Fibroblast of peridontal ligament (primary cell): ENCODE data around the gene PHYKPL.

Experiments
- DNase-seq: peaks from one replicate; pipeline ENCODE4 v3.0.0-alpha.2; 2010; ENCODE audit errors: extremely low read depth

PHYKPL gene

DNA sequence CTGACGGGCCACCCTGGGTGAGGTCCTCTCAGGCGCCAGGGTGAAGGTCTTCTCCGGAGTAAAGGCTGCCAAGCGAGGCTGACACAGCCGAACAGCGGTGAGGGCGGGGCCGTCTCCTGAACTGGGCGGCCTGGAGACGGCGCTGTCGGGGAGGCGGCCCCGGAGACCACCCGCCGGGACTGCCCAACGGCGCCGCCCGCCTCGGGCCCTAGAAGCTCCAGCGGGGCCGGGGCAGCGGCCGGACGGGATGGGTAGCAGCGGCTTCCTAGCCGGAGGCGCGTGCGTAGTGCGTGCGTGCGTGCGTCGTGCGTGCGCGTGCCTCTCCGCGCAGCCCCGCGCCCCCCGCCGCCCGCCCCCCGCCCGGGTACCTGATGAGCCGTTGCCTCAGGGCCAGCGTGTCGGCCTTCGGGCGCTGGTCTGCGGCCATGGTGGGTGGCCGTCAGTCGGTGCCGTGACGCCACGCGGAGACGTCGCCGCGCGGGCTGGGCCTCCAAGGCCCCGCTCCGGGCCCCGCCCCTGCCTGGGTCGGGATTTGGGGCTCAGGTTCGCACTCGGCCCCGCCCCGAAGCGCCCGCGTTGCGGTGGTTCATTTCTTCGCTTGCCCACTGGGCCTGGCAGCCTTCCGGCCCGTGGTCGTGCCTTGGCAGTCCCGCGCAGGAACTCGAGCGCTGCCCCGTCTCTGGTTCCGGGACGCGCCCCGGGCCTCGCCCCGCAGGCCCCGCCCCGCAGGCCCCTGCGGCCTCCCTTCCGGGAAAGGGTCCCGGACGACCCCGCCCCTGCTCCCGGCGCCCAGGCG, at the start of gene PHYKPL:
TSS of gene PHYKPL (minus strand) at position 679 of the 796 bp plus-strand sequence. CDS start at position 427, 252 bp downstream.
- peak; percentile 58 for DNase-seq

DNA sequence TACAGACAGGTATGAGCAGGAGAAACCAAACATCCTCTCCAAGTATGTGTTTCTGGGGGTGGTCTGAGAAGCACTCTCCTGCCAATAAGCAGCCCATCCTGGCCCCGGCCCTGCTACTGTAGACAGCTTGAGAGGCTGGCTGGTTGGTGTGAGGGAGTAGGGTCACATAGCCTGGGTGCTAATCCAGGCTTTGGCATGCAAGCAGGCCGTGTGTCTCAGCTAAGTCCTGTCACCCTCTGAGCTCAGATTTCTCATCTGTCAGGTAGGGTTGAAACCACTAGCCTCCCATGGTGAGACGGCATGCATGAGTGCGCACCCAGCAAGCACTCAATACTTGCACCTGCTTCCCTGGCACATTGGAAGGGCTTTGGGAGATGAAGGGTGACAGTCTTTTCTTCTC, 49.8 kb upstream of the PHYKPL start:
- no peak for DNase-seq

DNA sequence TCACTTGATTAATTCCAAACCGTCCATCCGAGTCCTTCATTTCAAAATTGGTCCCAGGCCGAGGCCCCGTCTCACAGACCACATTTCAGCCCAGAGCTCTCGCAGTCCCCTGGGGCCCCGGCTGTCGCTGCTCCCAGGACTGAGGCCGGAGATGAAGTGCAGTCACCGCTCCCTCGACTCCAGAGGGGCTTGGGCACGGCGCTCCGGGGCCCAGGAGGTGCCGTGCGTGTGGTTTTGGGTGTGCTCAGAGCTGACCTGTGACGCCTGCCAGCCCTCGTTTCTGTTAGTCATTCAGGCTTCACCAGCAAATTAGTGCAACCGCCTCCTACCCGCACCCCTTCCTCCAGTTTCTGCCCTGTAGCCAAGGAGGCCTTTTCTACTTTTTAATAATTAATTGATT, 48.7 kb upstream of the PHYKPL start:
- DNase-seq, result no peak

DNA sequence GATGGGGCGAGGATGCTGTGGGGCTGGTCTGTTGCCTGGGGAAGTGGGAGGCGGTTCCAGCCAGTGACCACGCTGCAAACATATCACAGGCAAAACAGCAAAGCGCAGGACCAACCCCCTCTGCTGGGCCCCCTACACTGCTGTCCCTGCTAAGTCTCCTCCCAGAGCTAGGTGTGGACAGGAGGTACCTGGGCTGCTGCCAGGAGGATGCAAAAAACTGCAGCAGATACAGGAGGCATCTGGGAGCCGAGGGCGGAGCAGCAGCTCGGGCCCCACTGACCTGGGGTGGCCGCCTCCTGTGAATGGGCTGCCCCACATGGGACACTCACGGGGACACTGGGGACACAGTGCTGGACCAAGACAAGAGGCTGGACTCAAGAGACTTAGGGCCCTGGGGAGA, 48.0 kb upstream of the PHYKPL start:
- no peak for DNase-seq

GRCh38 chr5:178279723-178280438, 47.3 kb upstream of the PHYKPL start:
- peak; percentile 37 for DNase-seq

- no peak for DNase-seq
Measured at GRCh38 chr5:178279026-178279722, 46.6 kb upstream of the PHYKPL start.

DNA sequence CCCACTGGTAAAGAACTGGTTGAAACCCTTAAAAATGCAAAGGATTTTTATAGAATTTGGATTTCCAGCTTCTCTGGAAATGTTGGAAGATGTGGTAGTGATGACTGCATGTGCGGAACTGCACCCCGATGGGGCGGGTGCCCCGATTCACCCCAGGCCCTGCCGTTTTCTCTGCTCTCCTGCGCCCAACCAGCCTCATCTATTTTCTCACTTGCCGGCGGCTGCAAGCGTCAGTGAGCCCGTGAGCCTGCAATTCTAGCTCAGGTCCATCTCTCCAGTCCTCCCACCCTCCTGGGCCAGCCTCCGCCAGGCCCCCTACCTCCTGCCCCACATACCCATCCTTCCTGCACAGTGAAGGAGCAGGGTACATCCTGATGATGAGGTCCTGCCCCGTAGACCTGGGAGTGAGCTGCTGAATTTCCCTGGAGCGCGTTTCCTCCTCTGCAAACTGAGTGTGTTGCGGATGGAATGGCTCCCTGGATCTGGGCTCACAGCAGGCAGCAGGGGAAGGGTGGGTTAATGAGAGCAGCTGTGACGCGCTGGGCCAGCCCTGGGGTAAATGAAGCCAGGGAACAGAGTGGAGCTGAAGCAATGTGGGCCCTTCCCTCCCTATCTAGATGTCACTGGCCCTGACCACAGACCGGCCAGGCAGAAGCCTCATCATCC, 45.9 kb upstream of the PHYKPL start:
- no peak for DNase-seq

- no peak for DNase-seq
Measured at GRCh38 chr5:178277866-178278265, 45.3 kb upstream of the PHYKPL start.

DNA sequence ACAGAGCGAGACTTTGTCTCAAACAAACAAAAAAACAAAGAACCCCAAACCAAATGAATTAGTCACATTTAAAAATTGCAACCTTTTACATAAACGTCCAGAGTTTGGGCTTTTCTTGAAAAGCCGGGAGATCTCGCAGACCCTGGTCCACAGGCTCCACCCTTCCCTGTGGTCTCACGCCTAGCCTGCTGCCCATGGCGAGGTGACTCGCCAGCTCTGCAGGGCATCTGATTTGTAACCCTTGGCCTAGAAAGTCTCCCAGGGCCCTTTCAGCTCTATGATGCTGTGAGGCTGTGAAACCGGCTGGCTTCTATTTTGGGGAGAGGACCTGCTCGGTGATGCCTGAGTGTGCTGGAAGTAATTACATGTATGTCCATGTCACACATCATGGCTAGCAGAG, 44.7 kb upstream of the PHYKPL start:
- DNase-seq, result no peak

- no peak for DNase-seq
Measured at GRCh38 chr5:178274781-178275537, 42.4 kb upstream of the PHYKPL start.

DNA sequence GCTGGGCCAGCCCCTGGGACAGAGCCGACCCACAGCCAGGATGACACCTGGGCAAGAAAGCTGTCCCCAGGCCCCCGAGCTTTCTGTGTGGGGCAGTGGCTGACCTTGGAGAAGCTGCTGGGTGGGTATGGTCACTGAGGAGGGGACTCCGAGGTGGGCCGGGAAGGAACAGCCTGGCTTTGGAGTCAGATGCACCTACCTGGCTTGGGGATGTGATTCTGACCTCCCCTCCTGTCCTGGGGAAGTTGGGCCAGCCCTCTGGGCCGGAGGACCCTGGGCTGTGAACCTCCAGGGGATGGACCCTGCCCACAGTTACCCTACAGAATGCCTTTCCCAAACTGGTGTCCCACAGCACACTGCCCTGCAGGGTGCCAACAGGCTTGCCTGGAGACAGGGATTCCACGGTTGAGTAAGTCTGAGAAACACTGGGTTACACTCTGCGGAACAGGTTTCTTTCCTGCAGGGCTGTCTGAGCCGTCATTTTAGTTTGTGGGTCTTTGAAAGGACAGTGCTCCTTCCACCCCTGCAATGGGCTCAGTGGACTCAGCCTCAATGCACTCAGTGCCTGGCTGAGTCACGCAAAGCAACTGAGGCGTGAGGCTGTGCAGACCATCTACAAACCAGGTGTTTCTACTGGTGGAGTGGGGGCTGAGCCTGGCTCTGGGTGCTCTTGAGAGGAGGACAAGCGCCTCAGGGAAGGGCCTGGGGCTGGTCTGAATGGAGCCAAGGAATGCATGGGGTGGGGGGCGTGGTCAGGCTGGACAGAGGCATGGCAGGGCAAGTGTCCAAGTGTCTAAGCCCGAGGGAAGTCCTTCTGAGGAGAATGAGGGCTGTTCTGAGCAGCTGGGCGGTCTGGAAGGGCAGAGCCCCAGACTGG, 41.3 kb upstream of the PHYKPL start:
- DNase-seq, result no peak

DNA sequence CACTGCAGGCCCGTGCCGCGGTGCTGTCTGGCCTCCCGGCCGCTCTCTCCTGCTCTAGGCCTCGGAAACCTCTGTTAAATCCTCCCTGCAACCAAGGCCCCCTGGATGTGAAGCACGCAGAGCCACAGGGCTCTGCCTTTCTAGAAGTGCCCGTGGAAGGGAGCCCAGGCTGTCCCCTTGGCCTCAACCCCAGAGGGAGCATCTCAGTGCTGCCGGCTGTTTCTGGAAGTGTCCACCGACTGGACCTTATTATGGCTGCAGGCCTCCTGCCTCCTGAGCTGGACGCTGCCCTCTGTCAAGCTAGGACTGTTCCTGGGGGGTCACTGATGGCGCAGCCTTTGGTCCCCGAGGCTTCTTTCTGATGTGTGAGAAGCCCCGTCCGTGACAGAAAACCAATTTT, 40.4 kb upstream of the PHYKPL start:
- DNase-seq, result no peak

GRCh38 chr5:178272591-178272990, 40.0 kb upstream of the PHYKPL start:
- DNase-seq, result no peak

GRCh38 chr5:178271726-178272479, 39.3 kb upstream of the PHYKPL start:
- DNase-seq, result no peak

DNA sequence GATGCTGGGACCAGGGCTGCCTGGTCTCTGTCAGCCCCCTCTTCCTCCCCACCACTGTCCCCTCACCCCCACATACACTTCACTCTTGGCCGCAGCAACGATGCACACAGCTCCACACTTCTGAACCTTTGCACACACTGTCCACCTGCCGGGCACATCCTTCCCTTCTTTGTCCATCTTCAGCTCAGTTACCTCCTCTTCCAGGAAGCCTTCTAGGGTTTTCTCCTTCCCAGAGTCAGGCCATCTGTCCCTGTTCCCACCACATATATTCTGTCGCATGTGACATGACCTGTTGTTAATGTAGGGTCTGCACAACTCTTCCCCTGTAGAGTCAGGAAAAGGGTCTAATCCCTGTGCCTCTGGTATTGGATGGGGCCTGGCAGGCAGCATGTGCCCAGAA, 38.6 kb upstream of the PHYKPL start:
- no peak for DNase-seq

GRCh38 chr5:178269499-178269898, 36.9 kb upstream of the PHYKPL start:
- no peak for DNase-seq

GRCh38 chr5:178267876-178268275, 35.3 kb upstream of the PHYKPL start:
- no peak for DNase-seq

GRCh38 chr5:178267245-178267644, 34.6 kb upstream of the PHYKPL start:
- DNase-seq, result no peak

DNA sequence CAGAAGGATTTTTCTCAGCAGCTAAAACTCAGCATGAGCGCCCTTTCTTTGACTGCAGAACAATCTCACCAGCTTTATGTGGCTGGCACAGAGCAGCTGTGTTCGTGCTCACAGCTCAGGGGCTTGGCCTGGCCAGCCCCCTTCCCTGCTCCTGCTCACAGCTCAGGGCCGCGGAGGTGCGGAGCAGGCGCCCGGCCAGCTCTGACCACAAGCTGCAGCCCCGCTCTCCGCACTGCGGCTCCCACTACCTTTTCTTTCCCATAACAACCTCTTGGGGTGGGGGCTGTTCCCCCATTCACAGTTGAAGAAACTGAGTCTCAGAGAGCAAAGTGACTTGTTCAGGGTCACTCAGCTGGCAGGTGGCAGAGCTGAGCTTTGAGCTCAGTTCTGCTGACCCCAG, 34.0 kb upstream of the PHYKPL start:
- no peak for DNase-seq

GRCh38 chr5:178265746-178266145, 33.1 kb upstream of the PHYKPL start:
- DNase-seq, result no peak
